HG02571 (cell line): ENCODE measurements around the gene NPAS3.

Experiments
- ATAC-seq: cut with Tn5 transposase; IDR thresholded peaks from one replicate; pipeline ENCODE4 v1.9.1; 2021; ENCODE audit warnings: mild to moderate bottlenecking, moderate library complexity; ENCODE audit not compliant: unreplicated experiment

NPAS3 gene

GRCh38 chr14:33309106-33309505 lies 370.4 kb downstream of the NPAS3 start:
- no peak for ATAC-seq

GRCh38 chr14:33315217-33315616 lies 376.5 kb downstream of the NPAS3 start:
- ATAC-seq = no peak

- ATAC-seq = no peak
These were observed 377.0 kb downstream of the NPAS3 start for GRCh38 chr14:33315721-33316120.

- no peak for ATAC-seq
These were observed 379.0 kb downstream of the NPAS3 start for GRCh38 chr14:33317675-33318074.

GRCh38 chr14:33323979-33324378 lies 385.3 kb downstream of the NPAS3 start:
- ATAC-seq = no peak

- ATAC-seq = no peak
These were observed 392.7 kb downstream of the NPAS3 start for GRCh38 chr14:33331176-33331949.

- ATAC-seq = no peak
These were observed 393.8 kb downstream of the NPAS3 start for GRCh38 chr14:33332497-33332896.

- no peak for ATAC-seq
These were observed 396.7 kb downstream of the NPAS3 start for GRCh38 chr14:33335366-33335765.

- no peak for ATAC-seq
These were observed 403.8 kb downstream of the NPAS3 start for GRCh38 chr14:33342299-33342974.

- no peak for ATAC-seq
These were observed 404.3 kb downstream of the NPAS3 start for GRCh38 chr14:33343016-33343415.

GRCh38 chr14:33347796-33348195 lies 409.1 kb downstream of the NPAS3 start:
- ATAC-seq = no peak

GRCh38 chr14:33348510-33348909 lies 409.8 kb downstream of the NPAS3 start:
- ATAC-seq = no peak

GRCh38 chr14:33349871-33350270 lies 411.2 kb downstream of the NPAS3 start:
- ATAC-seq = no peak

GRCh38 chr14:33350366-33350990 lies 411.8 kb downstream of the NPAS3 start:
- ATAC-seq = no peak

GRCh38 chr14:33352821-33353220 lies 414.1 kb downstream of the NPAS3 start:
- ATAC-seq = no peak

GRCh38 chr14:33356181-33356580 lies 417.5 kb downstream of the NPAS3 start:
- ATAC-seq = no peak

- ATAC-seq = no peak
These were observed 418.7 kb downstream of the NPAS3 start for GRCh38 chr14:33357225-33358010.

- ATAC-seq = no peak
These were observed 420.7 kb downstream of the NPAS3 start for GRCh38 chr14:33359288-33359881.

- ATAC-seq = no peak
These were observed 424.3 kb downstream of the NPAS3 start for GRCh38 chr14:33362934-33363333.

- ATAC-seq = no peak
These were observed 425.0 kb downstream of the NPAS3 start for GRCh38 chr14:33363682-33364081.

GRCh38 chr14:33364466-33364865 lies 425.8 kb downstream of the NPAS3 start:
- ATAC-seq = no peak
